Peyer's patch (tissue), 4 donors: Measurements from ENCODE around the gene SPAG16. TPM values are rescaled to one million over a fixed set of nuclear protein-coding genes. Genes with fewer than 3 reads are reported as not detected.

ENCODE experiments used
- DNase-seq, 3 donors: peaks; one replicate each; pipeline ENCODE4 v3.0.0-alpha.2; 2017 to 2019
- H3K27ac ChIP-seq, 4 donors: fragments of 200-600 bp; sonication (generic); one replicate each; pipeline ENCODE4 v1.5.1; 2016 to 2019
- H3K27me3 ChIP-seq, 2 donors: fragments of 200-600 bp; sonication (generic); one replicate each; pipeline ENCODE4 v1.5.1; 2019
- H3K36me3 ChIP-seq, 3 donors: fragments of 200-600 bp; sonication (generic); one replicate each; pipeline ENCODE4 v1.5.1; 2016 to 2019
- H3K4me1 ChIP-seq, 4 donors: fragments of 200-600 bp; sonication (generic); one replicate each; pipeline ENCODE4 v1.5.1; 2016 to 2019
- H3K4me3 ChIP-seq, 4 donors: fragments of 200-600 bp; sonication (generic); 1 replicate in 3 of 4; 2 replicates in 1 of 4; pipeline ENCODE4 v1.5.1; 2016 to 2019; ENCODE audit warnings: mild to moderate bottlenecking in 1 of 4
- H3K9me3 ChIP-seq, 4 donors: fragments of 200-600 bp; sonication (generic); one replicate each; pipeline ENCODE4 v1.5.1; 2016 to 2019; ENCODE audit warnings: mild to moderate bottlenecking in 1 of 4
- CTCF ChIP-seq, 6 experiments: fragments of 450-650 bp in 4 of 6; fragments of 200-600 bp in 2 of 6; sonication (generic) in 1 of 6; IDR thresholded peaks; one replicate each; pipeline ENCODE4 v1.5.1; 2017 to 2019; ENCODE audit warnings: antibody characterized with exemption in 6 of 6, mild to moderate bottlenecking in 3 of 6, moderate library complexity in 1 of 6
- POLR2A ChIP-seq, 2 donors: fragments of 450-650 bp; IDR thresholded peaks; one replicate each; pipeline ENCODE4 v1.5.1; 2017; ENCODE audit warnings: antibody characterized with exemption in 2 of 2, mild to moderate bottlenecking in 2 of 2, moderate library complexity in 2 of 2
- total RNA-seq, 4 donors: library from RNA; depleted of rRNA; stranded (reverse); fragments of >200 nt; gene quantifications; one replicate each; pipeline ENCODE4 v1.1.0, GENCODE V29; 2016

The SPAG16 gene
- total RNA-seq, 4 donors from 2014 or later: 5.5 to 43.7 (median 10.0) TPM

- no peaks in the 10 kb centered on the region for H3K36me3 ChIP-seq
- no peaks in the 10 kb centered on the region for H3K9me3 ChIP-seq
- H3K4me3 ChIP-seq: no peak overlapping the region
- TF ChIP-seq CTCF (IDR thresholded peaks at IDR 0.05): no peak
- no peak for TF ChIP-seq POLR2A (IDR thresholded peaks at IDR 0.05)
- no peaks in the 10 kb centered on the region for H3K27me3 ChIP-seq
- no peak for DNase-seq
- no peak overlapping the region for H3K27ac ChIP-seq
- no peaks in the 10 kb centered on the region for H3K4me1 ChIP-seq
These were observed 468.3 kb downstream of the SPAG16 start for GRCh38 chr2:213752575-213752974.

GRCh38 chr2:213757525-213757924 lies 473.3 kb downstream of the SPAG16 start:
- no peaks in the 10 kb centered on the region for H3K9me3 ChIP-seq
- no peak for DNase-seq
- no peak overlapping the region for H3K27ac ChIP-seq
- H3K4me3 ChIP-seq: no peak overlapping the region
- no peaks in the 10 kb centered on the region for H3K4me1 ChIP-seq
- H3K27me3 ChIP-seq: no peaks in the 10 kb centered on the region
- TF ChIP-seq CTCF (IDR thresholded peaks at IDR 0.05) (no peak), POLR2A (IDR thresholded peaks at IDR 0.05) (no peak)
- no peaks in the 10 kb centered on the region for H3K36me3 ChIP-seq

- Histone ChIP-seq H3K27ac (no peak overlapping the region), H3K4me1 (no peaks in the 10 kb centered on the region), H3K9me3 (no peaks in the 10 kb centered on the region), H3K36me3 (no peaks in the 10 kb centered on the region), H3K27me3 (no peaks in the 10 kb centered on the region), H3K4me3 (no peak overlapping the region)
- TF ChIP-seq CTCF (IDR thresholded peaks at IDR 0.05): no peak
- TF ChIP-seq POLR2A (IDR thresholded peaks at IDR 0.05): no peak
- DNase-seq: no peak
These were observed 479.1 kb downstream of the SPAG16 start for GRCh38 chr2:213763354-213763753.

GRCh38 chr2:213763963-213764362 lies 479.7 kb downstream of the SPAG16 start:
- Histone ChIP-seq H3K4me1 (no peaks in the 10 kb centered on the region), H3K9me3 (no peaks in the 10 kb centered on the region), H3K4me3 (no peak overlapping the region), H3K27me3 (no peaks in the 10 kb centered on the region), H3K36me3 (no peaks in the 10 kb centered on the region), H3K27ac (no peak overlapping the region)
- TF ChIP-seq CTCF (IDR thresholded peaks at IDR 0.05): no peak
- TF ChIP-seq POLR2A (IDR thresholded peaks at IDR 0.05): no peak
- no peak for DNase-seq

- Histone ChIP-seq H3K27me3 (no peaks in the 10 kb centered on the region), H3K9me3 (no peaks in the 10 kb centered on the region), H3K36me3 (no peaks in the 10 kb centered on the region), H3K27ac (no peak overlapping the region), H3K4me3 (no peak overlapping the region), H3K4me1 (no peaks in the 10 kb centered on the region)
- no peak for DNase-seq
- TF ChIP-seq POLR2A (IDR thresholded peaks at IDR 0.05) (no peak), CTCF (IDR thresholded peaks at IDR 0.05) (no peak)
These were observed 480.6 kb downstream of the SPAG16 start for GRCh38 chr2:213764849-213765248.

- H3K4me1 ChIP-seq: no peaks in the 10 kb centered on the region
- DNase-seq: no peak
- no peaks in the 10 kb centered on the region for H3K27me3 ChIP-seq
- TF ChIP-seq POLR2A (IDR thresholded peaks at IDR 0.05): no peak
- TF ChIP-seq CTCF (IDR thresholded peaks at IDR 0.05): no peak
- no peaks in the 10 kb centered on the region for H3K9me3 ChIP-seq
- no peak overlapping the region for H3K27ac ChIP-seq
- H3K36me3 ChIP-seq: no peaks in the 10 kb centered on the region
- H3K4me3 ChIP-seq: no peak overlapping the region
These were observed 481.8 kb downstream of the SPAG16 start for GRCh38 chr2:213766062-213766461.
